Panc1 (cell line): ENCODE data around the gene NFKB2. TPM values are rescaled to one million over a fixed set of nuclear protein-coding genes. Genes with fewer than 3 reads are reported as not detected.

Experiments
- ATAC-seq: fragments of 200-7000 bp; cut with Tn5 transposase; 2 replicates; pipeline ENCODE4 v1.9.1; 2020; ENCODE audit warnings: mild to moderate bottlenecking, moderate library complexity
- BruUV-seq: library from RNA; stranded (reverse); fragments of 400-500 nt; replicated peaks from 2 replicates; lab custom pipeline; 2021; lab: Mats Ljungman, UMichigan
- CTCF ChIA-PET: fragments of 300-600 bp; sonication (Branson Sonifier 250); formaldehyde crosslinking; loops from one replicate; lab custom pipeline; 2022; ENCODE audit warnings: antibody characterized with exemption; lab: Charles Lee
- POLR2A ChIA-PET: fragments of 300-600 bp; sonication (Branson Sonifier 250); formaldehyde crosslinking; loops from one replicate; lab custom pipeline; 2022; ENCODE audit warnings: antibody characterized with exemption; lab: Charles Lee
- DNase-seq: peaks from one replicate; pipeline ENCODE4 v3.0.0-alpha.2; 2010; ENCODE audit warnings: low read depth, low spot score
- H3K27ac ChIP-seq: 2 replicates; pipeline ENCODE4 v1.5.1; 2011; ENCODE audit warnings: mild to moderate bottlenecking, low read length, inconsistent platforms
- H3K27me3 ChIP-seq: fragments of 200-500 bp; sonication (Bioruptor generic); 2 replicates; pipeline ENCODE4 v1.6.0; 2014; ENCODE audit warnings: low read length, inconsistent platforms; ENCODE audit not compliant: control insufficient read depth, insufficient read depth
- H3K36me3 ChIP-seq: fragments of 200-500 bp; sonication (Bioruptor generic); 2 replicates; pipeline ENCODE4 v1.5.1; 2014; ENCODE audit warnings: inconsistent platforms, mild to moderate bottlenecking, low read length, moderate library complexity; ENCODE audit not compliant: control insufficient read depth, insufficient read depth
- H3K4me1 ChIP-seq: 2 replicates; pipeline ENCODE4 v1.5.1; 2011; ENCODE audit warnings: inconsistent platforms, mild to moderate bottlenecking, low read length, moderate library complexity; ENCODE audit not compliant: control insufficient read depth, insufficient read depth
- H3K4me3 ChIP-seq, 2 experiments: 2 replicates each; pipeline ENCODE4 v1.5.1; 2011 to 2012; ENCODE audit warnings: low read depth in 2 of 2, low read length in 2 of 2, mild to moderate bottlenecking in 2 of 2, inconsistent platforms in 1 of 2, moderate library complexity in 1 of 2
- H3K9me3 ChIP-seq: fragments of 200-500 bp; sonication (Bioruptor generic); 2 replicates; pipeline ENCODE4 v1.5.1; 2014; ENCODE audit warnings: low read depth, mild to moderate bottlenecking, inconsistent platforms, low read length, moderate library complexity; ENCODE audit not compliant: control insufficient read depth, insufficient read depth
- CTCF ChIP-seq: fragments of 450-650 bp; IDR thresholded peaks from 2 replicates; pipeline ENCODE4 v1.5.1; 2017; ENCODE audit warnings: mild to moderate bottlenecking
- POLR2AphosphoS5 ChIP-seq: IDR thresholded peaks from 2 replicates; pipeline ENCODE4 v1.6.1; 2012; ENCODE audit warnings: mild to moderate bottlenecking, low read depth, low read length, moderate library complexity
- SIN3A ChIP-seq: IDR thresholded peaks from 2 replicates; pipeline ENCODE4 v1.6.1; 2012; ENCODE audit warnings: low read depth, mild to moderate bottlenecking, low read length, moderate library complexity, borderline replicate concordance; ENCODE audit not compliant: insufficient read depth
- TCF7L2 ChIP-seq: IDR thresholded peaks from 2 replicates; pipeline ENCODE4 v1.6.1; 2011; ENCODE audit warnings: mild to moderate bottlenecking, low read depth, low read length, inconsistent platforms
- in situ Hi-C: cut with HindIII; loops from 2 replicates; pipeline ENCODE4 v1.10.0; 2016; ENCODE audit warnings: low sequenced_read_pairs, low pct_unique_long_range_greater_than_20kb
- intact Hi-C: fragments of 100-400 bp; cut with micrococcal nuclease; formaldehyde crosslinking; loops from one replicate; pipeline ENCODE4 v1.10.0; 2022; ENCODE audit not compliant: unreplicated experiment
- total RNA-seq: library from RNA; stranded (reverse); gene quantifications from one replicate; pipeline ENCODE4 v1.2.1, GENCODE V29; 2021; ENCODE audit not compliant: unreplicated experiment
- TF ChIP-seq, protein P1 (sequence below), 2 experiments: IDR thresholded peaks; 2 replicates each; pipeline ENCODE4 v1.6.1; 2011 to 2012; ENCODE audit warnings: low read depth in 2 of 2, control low read depth in 1 of 2, low read length in 1 of 2, mild to moderate bottlenecking in 1 of 2, moderate library complexity in 1 of 2; ENCODE audit not compliant: insufficient read depth in 1 of 2

NFKB2 gene
- total RNA-seq, 1 experiment from 2014 or later, result 105 TPM

DNA sequence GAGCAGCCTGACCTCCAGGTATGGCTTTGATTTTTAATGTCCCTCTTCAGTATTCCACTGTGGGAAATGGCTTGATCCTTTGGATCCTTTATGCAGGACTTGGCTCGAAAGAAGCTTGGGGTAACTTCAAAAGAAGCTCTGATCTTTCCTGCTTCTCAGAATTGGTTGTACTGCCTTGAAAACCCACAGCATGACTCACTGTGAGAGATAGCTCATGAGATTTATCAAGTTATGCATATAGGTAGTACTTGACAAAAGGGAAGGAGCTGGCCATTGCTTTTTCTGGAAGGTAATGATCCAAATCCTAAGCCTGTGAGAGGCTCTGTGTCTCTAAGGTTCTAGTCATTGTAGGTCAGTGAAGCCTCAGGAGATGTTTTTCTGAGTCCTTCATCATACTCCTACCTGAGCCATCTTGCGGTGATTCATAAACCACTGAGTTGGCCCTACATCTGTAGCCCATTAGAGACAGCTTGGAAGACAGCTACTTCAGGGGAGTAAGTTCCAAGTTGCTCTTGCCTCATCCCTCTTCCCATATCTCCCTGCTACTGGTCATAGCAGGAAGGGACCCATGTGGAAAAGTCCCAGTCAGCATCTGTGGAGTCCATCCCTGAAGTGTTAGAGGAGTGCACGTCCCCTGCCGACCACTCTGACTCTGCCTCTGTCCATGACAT is 36.7 kb upstream of the NFKB2 start:
- H3K4me1 ChIP-seq, result no peaks in the 10 kb centered on the region
- DNase-seq (no peak), ATAC-seq (no peak)
- in situ Hi-C loops, result loop anchor here (5.0 kb wide), 1 partner anchor 132 kb away; the partner anchor contains the start of gene ELOVL3
- intact Hi-C loops, result no loop called here
- no peaks in the 10 kb centered on the region for H3K27me3 ChIP-seq
- H3K36me3 ChIP-seq, result peaks cover 12% of the 10 kb centered on the region; the same call in 1 of the 2 replicates
- no peaks in the 10 kb centered on the region for H3K9me3 ChIP-seq
- H3K27ac ChIP-seq, result no peak overlapping the region
- POLR2A ChIA-PET, result no interaction called here
- BruUV-seq, result no TSS peak
- CTCF ChIA-PET, result interaction anchor here (0.9 kb wide), 1 partner anchor 13 kb away, joined by 5 read pairs; no protein-coding TSS in a partner anchor
- TF ChIP-seq CTCF, result no peak
- no peak for TF ChIP-seq SIN3A
- no peak for TF ChIP-seq TCF7L2
- TF ChIP-seq POLR2AphosphoS5, result no peak
- TF ChIP-seq, protein P1, sequence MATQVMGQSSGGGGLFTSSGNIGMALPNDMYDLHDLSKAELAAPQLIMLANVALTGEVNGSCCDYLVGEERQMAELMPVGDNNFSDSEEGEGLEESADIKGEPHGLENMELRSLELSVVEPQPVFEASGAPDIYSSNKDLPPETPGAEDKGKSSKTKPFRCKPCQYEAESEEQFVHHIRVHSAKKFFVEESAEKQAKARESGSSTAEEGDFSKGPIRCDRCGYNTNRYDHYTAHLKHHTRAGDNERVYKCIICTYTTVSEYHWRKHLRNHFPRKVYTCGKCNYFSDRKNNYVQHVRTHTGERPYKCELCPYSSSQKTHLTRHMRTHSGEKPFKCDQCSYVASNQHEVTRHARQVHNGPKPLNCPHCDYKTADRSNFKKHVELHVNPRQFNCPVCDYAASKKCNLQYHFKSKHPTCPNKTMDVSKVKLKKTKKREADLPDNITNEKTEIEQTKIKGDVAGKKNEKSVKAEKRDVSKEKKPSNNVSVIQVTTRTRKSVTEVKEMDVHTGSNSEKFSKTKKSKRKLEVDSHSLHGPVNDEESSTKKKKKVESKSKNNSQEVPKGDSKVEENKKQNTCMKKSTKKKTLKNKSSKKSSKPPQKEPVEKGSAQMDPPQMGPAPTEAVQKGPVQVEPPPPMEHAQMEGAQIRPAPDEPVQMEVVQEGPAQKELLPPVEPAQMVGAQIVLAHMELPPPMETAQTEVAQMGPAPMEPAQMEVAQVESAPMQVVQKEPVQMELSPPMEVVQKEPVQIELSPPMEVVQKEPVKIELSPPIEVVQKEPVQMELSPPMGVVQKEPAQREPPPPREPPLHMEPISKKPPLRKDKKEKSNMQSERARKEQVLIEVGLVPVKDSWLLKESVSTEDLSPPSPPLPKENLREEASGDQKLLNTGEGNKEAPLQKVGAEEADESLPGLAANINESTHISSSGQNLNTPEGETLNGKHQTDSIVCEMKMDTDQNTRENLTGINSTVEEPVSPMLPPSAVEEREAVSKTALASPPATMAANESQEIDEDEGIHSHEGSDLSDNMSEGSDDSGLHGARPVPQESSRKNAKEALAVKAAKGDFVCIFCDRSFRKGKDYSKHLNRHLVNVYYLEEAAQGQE (IDR thresholded peaks at IDR 0.05; ENCODE audit: insufficient read depth in 1 of 2, low read depth in 2 of 2, low read length in 1 of 2), result no peak
- H3K4me3 ChIP-seq, result no peak overlapping the region

- H3K4me3 ChIP-seq, result no peak overlapping the region
- TF ChIP-seq CTCF (no peak), POLR2AphosphoS5 (no peak), TCF7L2 (no peak), SIN3A (no peak)
- TF ChIP-seq, protein P1 (IDR thresholded peaks at IDR 0.05; ENCODE audit: insufficient read depth in 1 of 2, low read depth in 2 of 2, low read length in 1 of 2), result no peak
- no TSS peak for BruUV-seq
- no peaks in the 10 kb centered on the region for H3K27me3 ChIP-seq
- peaks cover 23% of the 10 kb centered on the region for H3K36me3 ChIP-seq
- no peaks in the 10 kb centered on the region for H3K9me3 ChIP-seq
- in situ Hi-C loops, result no loop called here
- CTCF ChIA-PET, result no interaction called here
- DNase-seq (no peak), ATAC-seq (no peak)
- H3K4me1 ChIP-seq, result no peaks in the 10 kb centered on the region
- intact Hi-C loops, result no loop called here
- POLR2A ChIA-PET, result no interaction called here
- no peak overlapping the region for H3K27ac ChIP-seq
These were observed 28.1 kb upstream of the NFKB2 start for GRCh38 chr10:102367441-102367840.
